Tibial nerve (tissue), 4 donors: ENCODE measurements around the gene MRTFB. TPM values are rescaled to one million over a fixed set of nuclear protein-coding genes. Genes with fewer than 3 reads are reported as not detected.
A peak's percentile ranks its signal among the peaks of the same experiment; 100 is the strongest.

Experiments used
- DNase-seq, 2 donors: peaks; one replicate each; pipeline ENCODE4 v3.0.0-alpha.2; 2019; ENCODE audit warnings: low spot score in 2 of 2
- H3K27ac ChIP-seq, 4 donors: fragments of 200-600 bp; sonication (generic) in 3 of 4; one replicate each; pipeline ENCODE4 v1.5.1; 2017 to 2019; ENCODE audit warnings: mild to moderate bottlenecking in 1 of 4
- H3K27me3 ChIP-seq, 2 donors: fragments of 200-600 bp; sonication (generic) in 1 of 2; one replicate each; pipeline versions ENCODE4 v1.5.1 to v1.6.0; 2017 to 2019
- H3K36me3 ChIP-seq, 3 donors: fragments of 200-600 bp; sonication (generic); one replicate each; pipeline ENCODE4 v1.5.1; 2018 to 2019
- H3K4me1 ChIP-seq, 4 donors: fragments of 200-600 bp; sonication (generic) in 3 of 4; one replicate each; pipeline ENCODE4 v1.5.1; 2017 to 2019
- H3K4me3 ChIP-seq, 4 donors: fragments of 200-600 bp; sonication (generic) in 3 of 4; one replicate each; pipeline ENCODE4 v1.5.1; 2017 to 2019; ENCODE audit warnings: mild to moderate bottlenecking in 1 of 4, moderate library complexity in 1 of 4
- H3K9me3 ChIP-seq, 4 donors: fragments of 200-600 bp; sonication (generic) in 3 of 4; one replicate each; pipeline ENCODE4 v1.5.1; 2017 to 2019
- CTCF ChIP-seq, 5 experiments: fragments of 200-600 bp in 3 of 5; fragments of 450-650 bp in 2 of 5; sonication (generic) in 3 of 5; IDR thresholded peaks; one replicate each; pipeline ENCODE4 v1.5.1; 2016 to 2019; ENCODE audit warnings: antibody characterized with exemption in 5 of 5, mild to moderate bottlenecking in 3 of 5, moderate library complexity in 2 of 5
- EP300 ChIP-seq, 2 donors: sonication (generic); formaldehyde crosslinking; IDR thresholded peaks; one replicate each; pipeline ENCODE4 v1.6.1; 2017; ENCODE audit warnings: antibody characterized with exemption in 2 of 2, mild to moderate bottlenecking in 1 of 2
- POLR2A ChIP-seq, 2 donors: fragments of 450-650 bp; IDR thresholded peaks; one replicate each; pipeline ENCODE4 v1.6.1; 2017; ENCODE audit warnings: antibody characterized with exemption in 2 of 2, mild to moderate bottlenecking in 2 of 2, moderate library complexity in 2 of 2
- WGBS, 2 donors: methylation state at CpG; one replicate each; pipeline ENCODE4 v1.1.5; 2018; 5-methylcytosine and 5-hydroxymethylcytosine counted together
- small RNA-seq: library from RNA; depleted of rRNA; stranded (forward); fragments of <200 nt; gene quantifications from one replicate; pipeline ENCODE3, GENCODE V24; 2016
- total RNA-seq, 4 donors: library from RNA; depleted of rRNA; stranded (reverse); fragments of >200 nt; gene quantifications; one replicate each; pipeline ENCODE4 v1.1.0, GENCODE V29; 2016

Gene MRTFB
- total RNA-seq, 4 donors from 2014 or later, result 35.6 to 76.9 (median 61.8) TPM

GRCh38 chr16:14309906-14310305 is 238.8 kb downstream of the MRTFB start:
- WGBS, 2 donors, result 79 to 81% methylated on average over 10 of the region's 10 CpGs
- H3K36me3 ChIP-seq, result no peaks in the 10 kb centered on the region
- no peak overlapping the region for H3K27ac ChIP-seq
- peaks cover 0 to 57% (median 23%) of the 10 kb centered on the region in 4 donors for H3K4me1 ChIP-seq
- no peaks in the 10 kb centered on the region for H3K27me3 ChIP-seq
- no peak overlapping the region for H3K4me3 ChIP-seq
- no peaks in the 10 kb centered on the region for H3K9me3 ChIP-seq
- DNase-seq, result no peak
- TF ChIP-seq EP300 (IDR thresholded peaks at IDR 0.05) (no peak), CTCF (IDR thresholded peaks at IDR 0.05) (no peak), POLR2A (IDR thresholded peaks at IDR 0.05) (no peak)

- TF ChIP-seq CTCF (IDR thresholded peaks at IDR 0.05) (no peak), EP300 (IDR thresholded peaks at IDR 0.05) (no peak), POLR2A (IDR thresholded peaks at IDR 0.05) (no peak)
- Histone ChIP-seq H3K27ac (peak overlapping the region in 1 of 4 donors; percentile 24), H3K4me3 (no peak overlapping the region), H3K9me3 (no peaks in the 10 kb centered on the region), H3K4me1 (peaks cover 0 to 51% (median 21%) of the 10 kb centered on the region in 4 donors), H3K36me3 (no peaks in the 10 kb centered on the region), H3K27me3 (no peaks in the 10 kb centered on the region)
- no peak for DNase-seq
- 40 to 41% methylated on average over 7 to 10 of the region's 10 CpGs for WGBS, 2 donors
Observed at GRCh38 chr16:14310519-14310991, 239.4 kb downstream of the MRTFB start.

GRCh38 chr16:14314116-14314515 is 243.0 kb downstream of the MRTFB start:
- H3K4me1 ChIP-seq, result peaks cover 0 to 18% (median 9%) of the 10 kb centered on the region in 4 donors

GRCh38 chr16:14315683-14316320 is 244.7 kb downstream of the MRTFB start:
- WGBS, 2 donors, result 69 to 83% methylated on average over 11 of the region's 11 CpGs

More at GRCh38 chr16:14314116-14314515, 243.0 kb downstream of the MRTFB start:
- DNase-seq, result no peak
- no peak for TF ChIP-seq CTCF (IDR thresholded peaks at IDR 0.05)
- TF ChIP-seq EP300 (IDR thresholded peaks at IDR 0.05), result no peak
- TF ChIP-seq POLR2A (IDR thresholded peaks at IDR 0.05), result no peak
- Histone ChIP-seq H3K36me3 (no peaks in the 10 kb centered on the region), H3K27ac (no peak overlapping the region), H3K27me3 (no peaks in the 10 kb centered on the region), H3K9me3 (no peaks in the 10 kb centered on the region), H3K4me3 (no peak overlapping the region)
- 88 to 93% methylated on average over 1 of the region's 1 CpG for WGBS, 2 donors

More at GRCh38 chr16:14315683-14316320, 244.7 kb downstream of the MRTFB start:
- no peaks in the 10 kb centered on the region for H3K27me3 ChIP-seq
- TF ChIP-seq POLR2A (IDR thresholded peaks at IDR 0.05) (no peak), EP300 (IDR thresholded peaks at IDR 0.05) (no peak), CTCF (IDR thresholded peaks at IDR 0.05) (no peak)
- H3K4me3 ChIP-seq, result no peak overlapping the region
- no peak overlapping the region for H3K27ac ChIP-seq
- H3K36me3 ChIP-seq, result no peaks in the 10 kb centered on the region
- no peak for DNase-seq
- peaks cover 0 to 1% (median under 1%) of the 10 kb centered on the region in 4 donors for H3K4me1 ChIP-seq
- H3K9me3 ChIP-seq, result no peaks in the 10 kb centered on the region

Small RNA genes lying within 50 kb of the gene (small RNA-seq; reads per million reads assigned to genes)
- gene MIR193B (89.9 reads per million, percentile 95 among the genes with 10 or more reads in this experiment), gene MIR365A (1.2 reads per million, percentile 32 among the genes with 10 or more reads in this experiment), gene RF00019 (not detected)

Other genes starting within 250 kb of the MRTFB start
- gene ERCC4, start 151.2 kb upstream of the MRTFB start, total RNA-seq, result 1 to 10 TPM; 7.3 to 8.7 (median 7.9) TPM